ENCODE data around the gene TUBA8. TPM values are rescaled to one million over a fixed set of nuclear protein-coding genes. Genes with fewer than 3 reads are reported as not detected.

TUBA8 gene
- polyA plus RNA-seq, 5 donors = 1.6 to 3.1 (median 2.1) TPM

GRCh38 chr22:18077087-18077638 is 33.4 kb upstream of the TUBA8 start:
- no peak for DNase-seq

- DNase-seq = peak; percentile 89 to 90
Observed at GRCh38 chr22:18077639-18078328, 32.8 kb upstream of the TUBA8 start, which contains the start of gene PEX26. TSS of gene PEX26 (plus strand) at chr22:18077990. CDS start at chr22:18078377, 387 bp downstream.

DNA sequence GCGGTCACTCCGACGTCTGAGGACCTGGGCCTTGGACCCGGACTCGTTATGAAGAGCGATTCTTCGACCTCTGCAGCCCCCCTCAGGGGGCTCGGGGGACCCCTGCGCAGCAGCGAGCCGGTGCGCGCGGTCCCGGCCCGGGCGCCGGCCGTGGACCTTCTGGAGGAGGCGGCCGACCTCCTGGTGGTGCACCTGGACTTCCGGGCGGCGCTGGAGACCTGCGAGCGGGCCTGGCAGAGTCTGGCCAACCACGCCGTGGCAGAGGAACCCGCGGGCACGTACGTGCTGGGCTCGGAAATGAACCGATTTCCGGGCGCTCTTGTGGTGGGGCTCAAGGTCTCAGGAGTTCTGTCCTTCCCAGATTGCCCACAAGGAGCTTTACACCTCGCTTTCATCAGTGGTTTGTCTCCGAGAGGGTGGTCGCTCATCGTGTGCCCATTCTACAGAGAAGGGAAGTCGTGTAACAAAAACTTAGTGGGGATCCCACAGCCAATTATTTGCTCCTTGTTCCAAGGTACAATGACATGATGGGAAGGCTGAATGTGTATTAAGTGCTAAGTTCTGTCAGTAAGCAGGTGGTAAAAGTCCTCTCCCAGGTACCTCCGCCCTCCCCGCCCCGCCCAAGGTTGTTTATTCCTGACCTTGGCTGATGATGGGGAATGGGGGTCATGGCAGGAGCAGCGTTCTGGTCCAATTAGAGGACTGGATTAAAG is 32.1 kb upstream of the TUBA8 start:
- DNase-seq = no peak

DNA sequence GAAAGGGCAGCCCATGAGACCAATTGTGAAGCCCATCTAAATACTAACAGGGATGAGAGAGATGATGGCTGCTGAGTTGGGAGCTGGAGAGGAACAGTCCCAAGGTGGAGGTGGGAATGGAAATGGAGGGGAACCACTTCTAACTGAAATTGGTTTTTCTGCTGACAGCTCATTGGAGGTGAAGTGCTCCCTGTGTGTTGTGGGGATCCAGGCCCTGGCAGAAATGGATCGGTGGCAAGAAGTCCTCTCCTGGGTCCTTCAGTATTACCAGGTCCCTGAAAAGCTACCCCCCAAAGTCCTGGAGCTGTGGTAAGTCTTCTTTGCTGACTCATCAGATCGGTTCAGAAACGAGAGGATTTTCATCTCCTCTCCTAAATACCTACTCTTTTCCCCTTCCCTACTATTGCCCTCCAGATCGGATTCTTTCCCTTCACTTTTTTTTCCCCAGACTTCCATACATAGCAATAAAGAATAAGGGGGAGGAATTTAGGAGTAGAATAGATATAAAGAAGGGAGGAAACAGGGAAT is 30.8 kb upstream of the TUBA8 start:
- DNase-seq = no peak

DNA sequence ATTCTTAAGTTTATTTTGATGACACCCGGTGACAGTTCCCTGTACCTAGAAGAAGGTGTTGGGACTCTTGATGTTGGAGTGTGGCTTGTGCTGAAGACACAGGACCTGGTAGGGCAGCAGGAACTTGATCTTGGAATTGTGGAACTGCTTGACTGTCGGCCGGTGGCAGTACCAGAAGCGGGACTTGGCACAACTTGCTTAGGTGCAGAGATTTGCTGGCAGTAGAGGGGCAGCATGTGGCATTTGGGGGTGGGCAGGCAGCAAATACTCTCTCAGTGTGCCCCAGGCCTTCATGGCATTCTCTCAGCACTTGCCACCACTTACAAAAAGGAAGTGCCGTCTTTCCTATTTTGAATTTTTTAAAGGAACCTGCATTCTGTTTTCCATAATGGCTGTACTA is 29.2 kb upstream of the TUBA8 start:
- no peak for DNase-seq

GRCh38 chr22:18082467-18082866 is 28.1 kb upstream of the TUBA8 start:
- no peak for DNase-seq

DNA sequence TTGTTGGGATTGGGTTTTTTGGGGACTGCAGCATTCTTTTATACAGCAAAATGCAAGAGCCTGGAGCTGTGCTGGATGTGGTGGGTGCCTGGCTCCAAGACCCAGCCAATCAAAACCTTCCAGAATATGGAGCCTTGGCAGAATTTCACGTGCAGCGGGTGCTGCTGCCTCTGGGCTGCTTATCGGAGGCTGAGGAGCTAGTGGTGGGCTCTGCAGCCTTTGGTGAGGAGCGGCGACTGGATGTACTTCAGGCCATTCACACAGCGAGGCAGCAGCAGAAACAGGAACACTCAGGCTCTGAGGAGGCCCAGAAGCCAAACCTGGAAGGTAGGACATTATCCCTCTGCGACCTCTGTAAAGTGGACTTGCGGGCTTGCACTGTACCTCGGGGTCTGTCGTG is 27.2 kb upstream of the TUBA8 start:
- DNase-seq = no peak

GRCh38 chr22:18085188-18085587 is 25.4 kb upstream of the TUBA8 start:
- no peak for DNase-seq

- DNase-seq = no peak
Observed at GRCh38 chr22:18087350-18087855, 23.2 kb upstream of the TUBA8 start.

GRCh38 chr22:18088825-18089568 is 21.6 kb upstream of the TUBA8 start:
- no peak for DNase-seq

- no peak for DNase-seq
Observed at GRCh38 chr22:18090286-18090685, 20.3 kb upstream of the TUBA8 start.

GRCh38 chr22:18091478-18091877 is 19.1 kb upstream of the TUBA8 start:
- no peak for DNase-seq

GRCh38 chr22:18091916-18092526 is 18.6 kb upstream of the TUBA8 start:
- peak in 1 of 2 donors; percentile 16 for DNase-seq

DNA sequence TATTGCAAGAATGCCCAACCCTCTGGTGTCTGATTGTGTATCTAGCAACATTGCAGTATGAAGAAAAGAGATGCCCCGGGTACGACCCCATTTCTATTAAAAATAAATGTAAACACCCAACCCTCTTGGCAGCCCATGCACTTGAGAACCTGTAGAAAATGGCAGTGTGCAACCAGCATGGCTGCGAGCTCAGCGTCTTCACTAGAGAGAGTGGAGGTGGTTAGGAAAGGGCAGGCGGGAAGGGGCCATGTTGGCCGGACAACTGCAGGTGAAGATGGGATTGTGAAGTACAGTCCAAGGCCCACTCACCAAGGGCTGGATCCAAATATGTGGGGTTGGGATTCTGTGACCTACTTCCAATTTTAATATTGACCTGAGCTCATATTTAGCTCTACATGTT is 16.9 kb upstream of the TUBA8 start:
- no peak for DNase-seq

GRCh38 chr22:18095101-18095805 is 15.4 kb upstream of the TUBA8 start:
- no peak for DNase-seq

DNA sequence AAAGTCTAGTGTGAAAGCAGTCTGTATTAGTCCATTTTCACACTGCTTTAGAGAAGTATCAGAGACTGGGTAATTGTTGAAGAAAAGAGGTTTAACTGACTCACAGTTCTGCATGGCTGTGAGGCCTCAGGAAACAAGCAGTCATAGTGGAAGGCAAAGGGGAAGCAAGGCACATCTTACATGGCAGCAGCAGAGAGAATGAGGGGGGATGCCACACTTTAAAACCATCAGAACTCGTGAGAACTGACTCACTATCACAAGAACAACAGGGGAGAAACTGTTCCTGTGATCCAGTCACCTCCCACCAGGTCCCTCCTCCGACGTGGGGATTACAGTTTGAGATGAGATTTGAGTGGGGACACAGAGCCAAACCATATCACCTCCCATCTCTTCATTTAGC is 13.8 kb upstream of the TUBA8 start:
- DNase-seq = no peak

GRCh38 chr22:18100781-18101180 is 9.8 kb upstream of the TUBA8 start:
- DNase-seq = no peak

- DNase-seq = no peak
Observed at GRCh38 chr22:18101536-18101935, 9.1 kb upstream of the TUBA8 start.

DNA sequence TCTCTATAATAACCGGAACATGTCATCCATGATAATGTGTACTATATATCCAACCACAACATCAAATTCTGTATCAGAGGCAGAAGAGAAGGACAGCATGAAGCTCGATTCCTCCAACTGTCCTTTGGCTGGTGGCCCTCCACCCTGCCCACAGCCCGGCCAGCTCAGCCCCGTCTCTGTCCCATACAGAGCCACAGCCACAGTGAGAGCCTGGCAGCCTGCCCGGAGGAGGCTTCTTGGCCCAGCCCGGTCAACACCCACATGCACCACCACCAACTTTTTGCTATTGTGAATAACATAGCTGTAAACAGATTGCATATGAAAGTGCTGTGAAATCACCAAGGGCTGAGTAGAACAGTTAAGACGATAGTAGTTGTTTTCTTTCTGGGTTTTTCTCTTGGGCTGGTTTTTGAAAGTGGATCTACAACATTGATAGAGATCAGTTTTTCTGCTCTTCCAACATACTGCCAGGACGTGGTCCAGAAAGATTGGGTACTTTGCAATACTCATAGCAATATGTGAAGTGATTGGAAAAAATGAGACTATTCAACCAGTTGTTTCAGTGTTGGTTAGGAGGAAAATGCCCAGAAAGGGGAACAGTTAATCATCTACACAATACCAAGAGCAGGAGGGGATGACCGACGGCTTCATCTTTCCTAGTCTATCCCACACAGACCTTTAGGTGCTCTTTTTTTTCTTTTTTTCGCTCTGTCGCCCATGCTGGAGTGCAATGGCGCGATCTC is 6.9 kb upstream of the TUBA8 start:
- DNase-seq = no peak

DNA sequence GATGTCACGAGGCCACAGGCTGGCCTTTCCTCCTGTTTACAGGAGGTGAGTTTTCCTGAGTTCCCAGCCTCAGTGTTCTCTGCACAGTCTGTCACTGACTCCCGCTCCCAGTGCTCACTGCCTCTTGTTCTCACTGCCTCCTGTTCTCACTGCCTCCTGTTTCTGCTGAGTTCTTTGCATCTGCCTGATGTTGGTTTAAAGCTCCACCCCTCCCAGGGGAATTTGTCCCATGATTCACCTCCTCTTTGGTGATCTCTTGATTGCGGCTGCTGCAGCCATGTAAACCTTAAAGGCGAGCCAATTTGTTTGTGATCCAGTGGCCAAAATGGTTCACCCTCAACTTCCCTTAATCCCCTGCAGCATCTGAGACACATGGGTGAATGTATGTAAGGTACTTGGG is 6.0 kb upstream of the TUBA8 start:
- DNase-seq = no peak
